ENCODE data around the gene SCNN1G.

The SCNN1G gene

DNA sequence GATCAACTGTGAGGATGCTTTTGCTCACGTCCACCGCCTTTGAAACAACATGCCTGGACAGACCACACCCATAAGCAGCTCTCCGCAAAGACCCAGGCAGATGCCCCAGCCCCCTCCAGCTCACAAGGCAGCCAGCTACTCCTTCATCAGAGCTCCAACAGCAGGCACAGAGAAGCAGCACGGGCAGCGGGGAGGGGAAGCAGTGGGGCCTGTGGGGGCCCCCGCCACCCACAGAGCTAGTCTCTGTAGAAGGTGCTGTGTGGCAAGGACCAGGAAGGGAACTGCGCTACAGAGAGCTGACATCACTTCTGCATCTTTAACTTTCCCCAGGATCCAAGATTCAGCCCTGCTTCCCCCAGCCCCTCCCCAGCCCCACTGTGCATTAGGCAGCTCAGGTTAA, 10.0 kb upstream of the SCNN1G start:
- POLR2A ChIA-PET = no interaction called here
- CTCF ChIA-PET = interaction anchor here (9.8 kb wide), 1 partner anchor 261 kb away, joined by 65 read pairs; no protein-coding TSS in a partner anchor
- no peak overlapping the region for H3K4me3 ChIP-seq (ENCODE audit: low read depth, low read length)
- TF ChIP-seq, protein P1, sequence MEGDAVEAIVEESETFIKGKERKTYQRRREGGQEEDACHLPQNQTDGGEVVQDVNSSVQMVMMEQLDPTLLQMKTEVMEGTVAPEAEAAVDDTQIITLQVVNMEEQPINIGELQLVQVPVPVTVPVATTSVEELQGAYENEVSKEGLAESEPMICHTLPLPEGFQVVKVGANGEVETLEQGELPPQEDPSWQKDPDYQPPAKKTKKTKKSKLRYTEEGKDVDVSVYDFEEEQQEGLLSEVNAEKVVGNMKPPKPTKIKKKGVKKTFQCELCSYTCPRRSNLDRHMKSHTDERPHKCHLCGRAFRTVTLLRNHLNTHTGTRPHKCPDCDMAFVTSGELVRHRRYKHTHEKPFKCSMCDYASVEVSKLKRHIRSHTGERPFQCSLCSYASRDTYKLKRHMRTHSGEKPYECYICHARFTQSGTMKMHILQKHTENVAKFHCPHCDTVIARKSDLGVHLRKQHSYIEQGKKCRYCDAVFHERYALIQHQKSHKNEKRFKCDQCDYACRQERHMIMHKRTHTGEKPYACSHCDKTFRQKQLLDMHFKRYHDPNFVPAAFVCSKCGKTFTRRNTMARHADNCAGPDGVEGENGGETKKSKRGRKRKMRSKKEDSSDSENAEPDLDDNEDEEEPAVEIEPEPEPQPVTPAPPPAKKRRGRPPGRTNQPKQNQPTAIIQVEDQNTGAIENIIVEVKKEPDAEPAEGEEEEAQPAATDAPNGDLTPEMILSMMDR (IDR thresholded peaks at IDR 0.05; ENCODE audit: insufficient read depth, low read length, missing control alignments) = no peak
- no peak for DNase-seq (ENCODE audit: low read depth, low spot score)

DNA sequence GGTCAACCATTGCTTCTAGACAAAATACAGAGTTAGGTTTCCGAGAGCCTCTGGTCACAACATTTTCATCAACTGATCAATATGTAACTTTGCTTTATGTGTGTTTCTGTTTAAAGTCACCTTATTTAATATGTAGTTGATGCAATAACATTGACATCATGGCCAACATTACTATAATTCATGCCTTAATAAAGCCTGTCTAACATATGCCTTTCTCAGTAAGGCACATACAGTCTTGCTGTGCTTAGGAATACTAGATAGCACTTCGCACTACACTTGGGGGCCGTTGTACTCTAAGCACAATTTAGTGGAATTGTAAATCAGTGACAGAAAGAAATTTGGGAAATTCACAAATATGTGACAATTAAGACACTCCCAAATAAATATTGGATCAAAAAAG, 9.6 kb upstream of the SCNN1G start:
- ChIA-PET CTCF (interaction anchor here (9.8 kb wide), 1 partner anchor 261 kb away, joined by 65 read pairs; no protein-coding TSS in a partner anchor), POLR2A (no interaction called here)
- DNase-seq (ENCODE audit: low read depth, low spot score) = no peak
- TF ChIP-seq, protein P1 (IDR thresholded peaks at IDR 0.05; ENCODE audit: insufficient read depth, low read length, missing control alignments) = no peak
- no peak overlapping the region for H3K4me3 ChIP-seq (ENCODE audit: low read depth, low read length)

DNA sequence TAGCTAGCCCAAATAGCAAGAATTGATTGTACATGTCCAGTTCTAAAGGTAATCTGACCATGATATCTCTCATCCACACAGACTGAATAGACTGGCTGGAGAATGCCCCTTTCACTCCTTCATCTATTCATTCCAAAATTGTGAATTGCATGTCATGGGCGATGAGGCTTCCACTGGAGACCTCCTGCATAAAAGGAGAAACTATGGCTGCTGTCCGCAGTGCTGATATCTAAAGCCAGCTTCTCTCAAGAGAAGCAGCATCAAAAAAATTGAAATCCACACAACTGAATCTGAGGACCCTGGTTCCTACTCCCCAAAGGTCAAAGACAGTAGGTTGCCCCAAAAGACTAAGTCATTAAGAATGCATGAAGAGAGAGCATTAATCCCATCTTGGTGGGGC, 7.9 kb upstream of the SCNN1G start:
- TF ChIP-seq, protein P1 (IDR thresholded peaks at IDR 0.05; ENCODE audit: insufficient read depth, low read length, missing control alignments) = no peak
- CTCF ChIA-PET = interaction anchor here (9.8 kb wide), 1 partner anchor 259 kb away, joined by 65 read pairs; no protein-coding TSS in a partner anchor
- POLR2A ChIA-PET = no interaction called here
- no peak for DNase-seq (ENCODE audit: low read depth, low spot score)
- no peak overlapping the region for H3K4me3 ChIP-seq (ENCODE audit: low read depth, low read length)

DNA sequence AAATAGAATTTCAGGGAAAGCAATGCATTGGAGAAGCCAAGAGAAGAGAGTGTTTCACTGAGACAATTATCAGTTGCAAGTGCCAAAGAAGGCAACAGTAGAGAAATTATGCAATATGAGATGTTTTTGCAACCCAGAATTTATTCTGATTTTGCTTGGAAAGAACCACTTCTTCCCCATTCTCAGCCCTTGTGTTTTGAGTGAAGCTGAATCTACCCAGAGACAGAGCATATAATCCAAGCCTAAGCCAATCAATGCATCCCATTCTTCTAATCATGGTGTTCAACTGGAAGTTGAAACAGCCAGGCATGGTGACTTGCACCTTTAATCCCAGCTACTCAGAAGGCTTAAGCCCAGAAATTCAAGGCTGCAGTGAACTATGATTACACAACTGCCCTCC, 6.9 kb upstream of the SCNN1G start:
- no peak overlapping the region for H3K4me3 ChIP-seq (ENCODE audit: low read depth, low read length)
- ChIA-PET CTCF (interaction anchor here (1.0 to 9.8 kb wide), 2 partner anchors 11 to 258 kb away, joined by 3 to 65 read pairs; no protein-coding TSS in a partner anchor), POLR2A (no interaction called here)
- TF ChIP-seq, protein P1 (IDR thresholded peaks at IDR 0.05; ENCODE audit: insufficient read depth, low read length, missing control alignments) = no peak
- no peak for DNase-seq (ENCODE audit: low read depth, low spot score)

DNA sequence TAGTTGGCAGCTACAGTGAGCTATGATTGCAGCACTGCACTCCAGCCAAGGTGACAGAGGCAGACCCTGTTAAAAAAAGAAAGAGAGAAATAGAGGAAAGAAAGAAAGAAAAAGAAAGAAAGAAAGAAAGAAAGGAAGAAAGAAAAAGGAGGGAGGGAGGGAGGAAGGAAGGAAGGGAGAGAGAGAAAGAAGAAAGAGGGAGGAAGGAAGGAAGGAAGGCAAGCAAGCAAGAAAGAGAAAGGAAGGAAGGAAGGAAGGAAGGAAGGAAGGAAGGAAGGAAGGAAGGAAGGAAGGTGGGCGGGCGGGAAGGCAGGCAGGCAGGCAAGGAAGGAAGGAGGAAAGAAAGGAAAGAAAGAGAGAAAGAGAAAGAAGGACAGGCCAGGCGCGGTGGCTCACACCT, 1.0 kb upstream of the SCNN1G start:
- no peak for DNase-seq (ENCODE audit: low read depth, low spot score)
- CTCF ChIA-PET = interaction anchor here (0.7 to 11.9 kb wide), 9 partner anchors 10 to 260 kb away, joined by 3 to 245 read pairs (median 4); no protein-coding TSS in a partner anchor
- H3K4me3 ChIP-seq (ENCODE audit: low read depth, low read length) = no peak overlapping the region
- POLR2A ChIA-PET = no interaction called here
- TF ChIP-seq, protein P1 (IDR thresholded peaks at IDR 0.05; ENCODE audit: insufficient read depth, low read length, missing control alignments) = no peak

DNA sequence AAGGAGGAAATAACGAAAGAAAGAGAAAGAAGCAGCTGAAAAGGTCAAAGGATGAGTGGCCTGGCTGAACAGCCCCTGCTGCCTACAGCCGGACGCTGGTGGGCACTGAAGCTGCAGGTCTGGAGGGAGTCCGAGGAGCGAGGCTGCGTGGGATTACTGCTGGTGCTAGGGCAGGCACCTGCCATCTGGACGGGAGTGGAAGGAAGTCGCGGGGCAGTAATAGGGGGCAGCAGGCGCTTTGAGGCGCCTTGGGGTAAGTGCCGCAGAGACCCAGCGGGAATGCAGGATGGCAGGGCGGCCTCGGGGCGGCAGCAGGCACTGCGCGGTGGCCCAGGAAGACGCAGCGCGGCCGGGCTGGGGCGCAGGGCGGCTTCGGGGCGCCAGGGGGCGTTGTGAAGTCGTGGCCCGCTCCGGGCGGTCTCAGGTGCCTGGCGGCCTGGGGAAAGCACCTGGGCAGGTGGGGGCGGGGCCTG, 303 bp upstream of the SCNN1G start:
- ChIA-PET POLR2A (no interaction called here), CTCF (interaction anchor here (0.8 to 11.9 kb wide), 8 partner anchors 9 to 259 kb away, joined by 3 to 245 read pairs (median 3); partner anchors contain the start of gene USP31)
- TF ChIP-seq, protein P1 (IDR thresholded peaks at IDR 0.05; ENCODE audit: insufficient read depth, low read length, missing control alignments) = peak; percentile 85
- no peak overlapping the region for H3K4me3 ChIP-seq (ENCODE audit: low read depth, low read length)
- DNase-seq (ENCODE audit: low read depth, low spot score) = no peak

Data from AG04449 (cell line).